ENCODE results near the gene OR1F1. TPM values are rescaled to one million over a fixed set of nuclear protein-coding genes. Genes with fewer than 3 reads are reported as not detected.

OR1F1 gene
- total and polyA plus RNA-seq, 9 of the 15 experiments (the other 6 are each of a cell fraction or from before 2014, with no cell fraction given): 0.15 to 0.61 (median 0.35) TPM; not detected in 3

DNA sequence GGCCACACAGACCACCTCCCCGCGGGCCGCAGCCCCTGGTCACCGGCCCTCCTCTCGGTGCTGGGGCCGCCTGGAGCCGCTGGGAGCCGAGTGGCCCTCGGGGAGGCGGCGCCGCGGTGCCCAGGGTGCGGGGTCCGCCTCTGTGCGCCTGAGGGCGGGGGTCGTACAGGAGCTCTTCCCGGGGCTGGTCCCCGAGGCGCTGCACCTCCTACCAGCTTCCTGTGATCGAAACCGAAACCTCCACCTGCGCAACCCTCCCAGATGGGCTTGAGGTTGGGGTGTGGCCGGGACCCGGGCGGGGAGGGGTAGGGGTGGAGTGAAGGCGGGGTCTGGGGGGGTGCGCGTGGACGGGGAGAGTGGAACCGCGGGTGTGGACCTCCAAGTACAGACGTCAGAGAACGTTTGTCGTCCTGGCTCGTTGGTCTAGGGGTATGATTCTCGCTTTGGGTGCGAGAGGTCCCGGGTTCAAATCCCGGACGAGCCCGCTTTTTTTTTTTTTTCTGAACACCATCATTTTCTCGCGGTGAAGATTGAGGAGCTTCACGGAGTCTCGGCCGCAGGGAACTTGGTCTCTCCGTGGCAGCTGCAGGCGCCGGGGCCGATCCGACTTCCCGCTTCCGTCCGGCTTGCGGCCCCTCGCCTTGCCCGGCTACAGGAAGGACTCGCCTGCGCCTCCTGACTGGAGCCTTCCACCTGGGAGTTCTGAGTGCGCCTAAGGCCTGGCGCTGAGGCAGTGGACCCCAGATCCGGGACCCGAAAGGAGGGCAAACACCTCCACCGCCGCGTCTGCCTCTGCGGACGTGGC, 29.3 kb upstream of the OR1F1 start (continued):
- TF ChIP-seq, protein P1, sequence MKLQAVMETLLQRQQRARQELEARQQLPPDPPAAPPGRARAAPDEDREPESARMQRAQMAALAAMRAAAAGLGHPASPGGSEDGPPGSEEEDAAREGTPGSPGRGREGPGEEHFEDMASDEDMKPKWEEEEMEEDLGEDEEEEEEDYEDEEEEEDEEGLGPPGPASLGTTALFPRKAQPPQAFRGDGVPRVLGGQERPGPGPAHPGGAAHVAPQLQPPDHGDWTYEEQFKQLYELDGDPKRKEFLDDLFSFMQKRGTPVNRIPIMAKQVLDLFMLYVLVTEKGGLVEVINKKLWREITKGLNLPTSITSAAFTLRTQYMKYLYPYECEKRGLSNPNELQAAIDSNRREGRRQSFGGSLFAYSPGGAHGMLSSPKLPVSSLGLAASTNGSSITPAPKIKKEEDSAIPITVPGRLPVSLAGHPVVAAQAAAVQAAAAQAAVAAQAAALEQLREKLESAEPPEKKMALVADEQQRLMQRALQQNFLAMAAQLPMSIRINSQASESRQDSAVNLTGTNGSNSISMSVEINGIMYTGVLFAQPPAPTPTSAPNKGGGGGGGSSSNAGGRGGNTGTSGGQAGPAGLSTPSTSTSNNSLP (IDR thresholded peaks at IDR 0.05; ENCODE audit: borderline replicate concordance, low read depth, low read length): no peak
- TF ChIP-seq, protein P2, sequence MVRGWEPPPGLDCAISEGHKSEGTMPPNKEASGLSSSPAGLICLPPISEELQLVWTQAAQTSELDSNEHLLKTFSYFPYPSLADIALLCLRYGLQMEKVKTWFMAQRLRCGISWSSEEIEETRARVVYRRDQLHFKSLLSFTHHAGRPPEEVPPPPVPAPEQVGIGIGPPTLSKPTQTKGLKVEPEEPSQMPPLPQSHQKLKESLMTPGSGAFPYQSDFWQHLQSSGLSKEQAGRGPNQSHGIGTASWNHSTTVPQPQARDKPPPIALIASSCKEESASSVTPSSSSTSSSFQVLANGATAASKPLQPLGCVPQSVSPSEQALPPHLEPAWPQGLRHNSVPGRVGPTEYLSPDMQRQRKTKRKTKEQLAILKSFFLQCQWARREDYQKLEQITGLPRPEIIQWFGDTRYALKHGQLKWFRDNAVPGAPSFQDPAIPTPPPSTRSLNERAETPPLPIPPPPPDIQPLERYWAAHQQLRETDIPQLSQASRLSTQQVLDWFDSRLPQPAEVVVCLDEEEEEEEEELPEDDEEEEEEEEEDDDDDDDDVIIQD (CRISPR knock-in tag; IDR thresholded peaks at IDR 0.05): no peak
- no peak for TF ChIP-seq FOXP4 (CRISPR knock-in tag; IDR thresholded peaks at IDR 0.05; ENCODE audit: borderline replicate concordance)
- TF ChIP-seq, protein P3, sequence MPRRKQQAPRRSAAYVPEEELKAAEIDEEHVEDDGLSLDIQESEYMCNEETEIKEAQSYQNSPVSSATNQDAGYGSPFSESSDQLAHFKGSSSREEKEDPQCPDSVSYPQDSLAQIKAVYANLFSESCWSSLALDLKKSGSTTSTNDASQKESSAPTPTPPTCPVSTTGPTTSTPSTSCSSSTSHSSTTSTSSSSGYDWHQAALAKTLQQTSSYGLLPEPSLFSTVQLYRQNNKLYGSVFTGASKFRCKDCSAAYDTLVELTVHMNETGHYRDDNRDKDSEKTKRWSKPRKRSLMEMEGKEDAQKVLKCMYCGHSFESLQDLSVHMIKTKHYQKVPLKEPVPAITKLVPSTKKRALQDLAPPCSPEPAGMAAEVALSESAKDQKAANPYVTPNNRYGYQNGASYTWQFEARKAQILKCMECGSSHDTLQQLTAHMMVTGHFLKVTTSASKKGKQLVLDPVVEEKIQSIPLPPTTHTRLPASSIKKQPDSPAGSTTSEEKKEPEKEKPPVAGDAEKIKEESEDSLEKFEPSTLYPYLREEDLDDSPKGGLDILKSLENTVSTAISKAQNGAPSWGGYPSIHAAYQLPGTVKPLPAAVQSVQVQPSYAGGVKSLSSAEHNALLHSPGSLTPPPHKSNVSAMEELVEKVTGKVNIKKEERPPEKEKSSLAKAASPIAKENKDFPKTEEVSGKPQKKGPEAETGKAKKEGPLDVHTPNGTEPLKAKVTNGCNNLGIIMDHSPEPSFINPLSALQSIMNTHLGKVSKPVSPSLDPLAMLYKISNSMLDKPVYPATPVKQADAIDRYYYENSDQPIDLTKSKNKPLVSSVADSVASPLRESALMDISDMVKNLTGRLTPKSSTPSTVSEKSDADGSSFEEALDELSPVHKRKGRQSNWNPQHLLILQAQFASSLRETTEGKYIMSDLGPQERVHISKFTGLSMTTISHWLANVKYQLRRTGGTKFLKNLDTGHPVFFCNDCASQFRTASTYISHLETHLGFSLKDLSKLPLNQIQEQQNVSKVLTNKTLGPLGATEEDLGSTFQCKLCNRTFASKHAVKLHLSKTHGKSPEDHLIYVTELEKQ (CRISPR knock-in tag; IDR thresholded peaks at IDR 0.05): no peak
- no peak for TF ChIP-seq ZNF140 (CRISPR knock-in tag; IDR thresholded peaks at IDR 0.05)
- no peak for TF ChIP-seq ZC3H8 (IDR thresholded peaks at IDR 0.05)
- TF ChIP-seq ZNF384 (IDR thresholded peaks at IDR 0.05; ENCODE audit: low read depth, low read length): peak; percentile 98
- peak; percentile 2 for TF ChIP-seq FIP1L1 (IDR thresholded peaks at IDR 0.05; ENCODE audit: low read depth, low read length, poor library complexity, severe bottlenecking)
- no peak for TF ChIP-seq HLTF (IDR thresholded peaks at IDR 0.05)
- TF ChIP-seq ZNF444 (CRISPR knock-in tag; IDR thresholded peaks at IDR 0.05): no peak
- no peak for TF ChIP-seq ZNF165 (CRISPR knock-in tag; IDR thresholded peaks at IDR 0.05; ENCODE audit: borderline replicate concordance)
- peak; percentile 36 for TF ChIP-seq SAP30 (IDR thresholded peaks at IDR 0.05; ENCODE audit: borderline replicate concordance, insufficient read depth, low read depth, low read length, poor library complexity, severe bottlenecking)
- TF ChIP-seq ZNF445 (CRISPR knock-in tag; IDR thresholded peaks at IDR 0.05; ENCODE audit: low read depth): no peak
- TF ChIP-seq HNRNPK (IDR thresholded peaks at IDR 0.05; ENCODE audit: low read depth, low read length, poor library complexity, severe bottlenecking): no peak
- TF ChIP-seq, protein P4, sequence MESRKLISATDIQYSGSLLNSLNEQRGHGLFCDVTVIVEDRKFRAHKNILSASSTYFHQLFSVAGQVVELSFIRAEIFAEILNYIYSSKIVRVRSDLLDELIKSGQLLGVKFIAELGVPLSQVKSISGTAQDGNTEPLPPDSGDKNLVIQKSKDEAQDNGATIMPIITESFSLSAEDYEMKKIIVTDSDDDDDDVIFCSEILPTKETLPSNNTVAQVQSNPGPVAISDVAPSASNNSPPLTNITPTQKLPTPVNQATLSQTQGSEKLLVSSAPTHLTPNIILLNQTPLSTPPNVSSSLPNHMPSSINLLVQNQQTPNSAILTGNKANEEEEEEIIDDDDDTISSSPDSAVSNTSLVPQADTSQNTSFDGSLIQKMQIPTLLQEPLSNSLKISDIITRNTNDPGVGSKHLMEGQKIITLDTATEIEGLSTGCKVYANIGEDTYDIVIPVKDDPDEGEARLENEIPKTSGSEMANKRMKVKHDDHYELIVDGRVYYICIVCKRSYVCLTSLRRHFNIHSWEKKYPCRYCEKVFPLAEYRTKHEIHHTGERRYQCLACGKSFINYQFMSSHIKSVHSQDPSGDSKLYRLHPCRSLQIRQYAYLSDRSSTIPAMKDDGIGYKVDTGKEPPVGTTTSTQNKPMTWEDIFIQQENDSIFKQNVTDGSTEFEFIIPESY (CRISPR knock-in tag; IDR thresholded peaks at IDR 0.05): no peak
